Osteoblast (primary cell): ENCODE data around the gene TBC1D4. TPM values are rescaled to one million over a fixed set of nuclear protein-coding genes. Genes with fewer than 3 reads are reported as not detected.

Source experiments
- DNase-seq: peaks from one replicate; pipeline ENCODE4 v3.0.0; 2011; ENCODE audit warnings: low spot score, mixed read lengths; ENCODE audit not compliant: insufficient read length; ENCODE audit errors: missing footprints
- H2AFZ ChIP-seq: 2 replicates; pipeline ENCODE4 v1.6.0; 2011; ENCODE audit warnings: mild to moderate bottlenecking, low read length
- H3K27ac ChIP-seq: 2 replicates; pipeline ENCODE4 v1.5.1; 2011; ENCODE audit warnings: mild to moderate bottlenecking, low read depth, low read length, moderate library complexity
- H3K27me3 ChIP-seq: 2 replicates; pipeline ENCODE4 v1.6.0; 2012; ENCODE audit warnings: mild to moderate bottlenecking, control low read depth, inconsistent platforms, low read length, moderate library complexity; ENCODE audit not compliant: insufficient read depth
- H3K36me3 ChIP-seq: 2 replicates; pipeline ENCODE4 v1.5.1; 2011; ENCODE audit warnings: mild to moderate bottlenecking, low read length, control low read depth, moderate library complexity; ENCODE audit not compliant: insufficient read depth
- H3K4me1 ChIP-seq: 2 replicates; pipeline ENCODE4 v1.5.1; 2011; ENCODE audit warnings: mild to moderate bottlenecking, low read length, control low read depth, moderate library complexity; ENCODE audit not compliant: insufficient read depth
- H3K4me2 ChIP-seq: 2 replicates; pipeline ENCODE4 v1.6.0; 2011; ENCODE audit warnings: mild to moderate bottlenecking, low read length; ENCODE audit not compliant: insufficient read depth
- H3K4me3 ChIP-seq: fragments of 200-600 bp; sonication (generic); 3 replicates; pipeline ENCODE4 v1.5.1; 2012; ENCODE audit warnings: mild to moderate bottlenecking, low read length, inconsistent platforms; ENCODE audit not compliant: insufficient read depth
- H3K79me2 ChIP-seq: 2 replicates; pipeline ENCODE4 v1.6.0; 2012; ENCODE audit warnings: mild to moderate bottlenecking, low read length, control low read depth, inconsistent platforms; ENCODE audit not compliant: insufficient read depth
- H3K9me3 ChIP-seq: 2 replicates; pipeline ENCODE4 v1.5.1; 2011; ENCODE audit warnings: low read depth, low read length, control low read depth
- H4K20me1 ChIP-seq: 2 replicates; pipeline ENCODE4 v1.6.0; 2012; ENCODE audit warnings: mild to moderate bottlenecking, low read length, control low read depth; ENCODE audit not compliant: insufficient read depth
- total RNA-seq: library from RNA; depleted of rRNA; stranded (reverse); fragments of >200 nt; gene quantifications from 2 replicates; pipeline ENCODE4 v1.2.3, GENCODE V29; 2012
- TF ChIP-seq, protein P1 (sequence below): IDR thresholded peaks from 2 replicates; pipeline ENCODE4 v1.5.1; 2011; ENCODE audit warnings: mild to moderate bottlenecking, low read depth, low read length, moderate library complexity; ENCODE audit errors: extremely low read depth

The TBC1D4 gene
- total RNA-seq, 1 donor: 19.5 TPM

DNA sequence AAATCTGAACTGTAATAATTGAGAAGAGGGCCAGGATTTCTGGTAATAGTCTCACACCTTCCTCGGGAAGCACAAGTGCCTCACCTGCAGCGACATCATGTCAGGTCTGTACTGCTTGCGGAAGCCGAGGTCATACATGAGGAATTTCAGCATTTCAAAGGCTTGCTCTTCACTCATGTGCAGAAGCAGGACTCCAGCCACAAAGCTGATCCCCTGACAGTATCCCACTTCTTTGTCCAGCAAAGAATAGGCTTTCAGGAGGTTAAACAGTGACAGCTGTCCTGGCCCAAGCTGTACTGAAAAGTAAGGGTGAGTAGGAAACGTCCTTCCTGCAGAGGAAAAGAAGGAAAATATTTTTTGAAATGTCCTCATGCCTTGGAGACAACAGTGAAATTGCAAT lies 182.7 kb downstream of the TBC1D4 start:
- Histone ChIP-seq H2AFZ (no peak overlapping the region), H3K27me3 (no peaks in the 10 kb centered on the region), H3K4me1 (peaks cover 15% of the 10 kb centered on the region), H3K36me3 (peaks cover 5% of the 10 kb centered on the region), H3K27ac (no peak overlapping the region), H3K9me3 (no peaks in the 10 kb centered on the region), H4K20me1 (no peaks in the 10 kb centered on the region), H3K4me3 (no peak overlapping the region), H3K79me2 (no peaks in the 10 kb centered on the region), H3K4me2 (no peak overlapping the region)
- TF ChIP-seq, protein P1, sequence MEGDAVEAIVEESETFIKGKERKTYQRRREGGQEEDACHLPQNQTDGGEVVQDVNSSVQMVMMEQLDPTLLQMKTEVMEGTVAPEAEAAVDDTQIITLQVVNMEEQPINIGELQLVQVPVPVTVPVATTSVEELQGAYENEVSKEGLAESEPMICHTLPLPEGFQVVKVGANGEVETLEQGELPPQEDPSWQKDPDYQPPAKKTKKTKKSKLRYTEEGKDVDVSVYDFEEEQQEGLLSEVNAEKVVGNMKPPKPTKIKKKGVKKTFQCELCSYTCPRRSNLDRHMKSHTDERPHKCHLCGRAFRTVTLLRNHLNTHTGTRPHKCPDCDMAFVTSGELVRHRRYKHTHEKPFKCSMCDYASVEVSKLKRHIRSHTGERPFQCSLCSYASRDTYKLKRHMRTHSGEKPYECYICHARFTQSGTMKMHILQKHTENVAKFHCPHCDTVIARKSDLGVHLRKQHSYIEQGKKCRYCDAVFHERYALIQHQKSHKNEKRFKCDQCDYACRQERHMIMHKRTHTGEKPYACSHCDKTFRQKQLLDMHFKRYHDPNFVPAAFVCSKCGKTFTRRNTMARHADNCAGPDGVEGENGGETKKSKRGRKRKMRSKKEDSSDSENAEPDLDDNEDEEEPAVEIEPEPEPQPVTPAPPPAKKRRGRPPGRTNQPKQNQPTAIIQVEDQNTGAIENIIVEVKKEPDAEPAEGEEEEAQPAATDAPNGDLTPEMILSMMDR: no peak
- DNase-seq: no peak

- TF ChIP-seq, protein P1: no peak
- H3K4me1 ChIP-seq: peaks cover 15% of the 10 kb centered on the region
- no peaks in the 10 kb centered on the region for H3K9me3 ChIP-seq
- no peak overlapping the region for H3K4me3 ChIP-seq
- H3K27me3 ChIP-seq: no peaks in the 10 kb centered on the region
- no peaks in the 10 kb centered on the region for H3K79me2 ChIP-seq
- H4K20me1 ChIP-seq: no peaks in the 10 kb centered on the region
- DNase-seq: no peak
- H3K4me2 ChIP-seq: no peak overlapping the region
- H3K27ac ChIP-seq: no peak overlapping the region
- peaks cover 2% of the 10 kb centered on the region for H3K36me3 ChIP-seq
- no peak overlapping the region for H2AFZ ChIP-seq
Measured at GRCh38 chr13:75296641-75297040, 185.3 kb downstream of the TBC1D4 start.

DNA sequence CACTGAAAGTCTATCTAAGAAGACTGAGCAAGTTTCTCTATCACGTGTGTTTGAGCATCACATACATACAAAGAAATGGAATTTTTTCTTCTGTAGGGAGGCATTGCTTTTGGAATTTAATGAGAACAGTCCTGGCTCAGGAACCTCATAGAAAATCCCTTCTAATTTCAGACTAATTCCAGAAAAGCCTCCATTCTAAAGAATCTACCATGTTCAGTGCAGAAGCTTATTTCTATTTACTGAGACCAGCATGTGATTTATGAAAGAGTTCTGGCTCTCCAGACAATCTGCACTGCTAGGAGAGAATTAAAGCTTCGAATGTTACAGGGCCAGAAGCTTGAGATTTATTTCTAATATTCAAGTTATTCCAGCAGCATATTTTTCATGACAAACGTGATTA lies 186.8 kb downstream of the TBC1D4 start:
- peaks cover 6% of the 10 kb centered on the region for H3K4me1 ChIP-seq
- DNase-seq: no peak
- no peak overlapping the region for H2AFZ ChIP-seq
- H3K27me3 ChIP-seq: no peaks in the 10 kb centered on the region
- peaks cover 6% of the 10 kb centered on the region for H3K36me3 ChIP-seq
- TF ChIP-seq, protein P1: no peak
- no peaks in the 10 kb centered on the region for H4K20me1 ChIP-seq
- H3K4me3 ChIP-seq: no peak overlapping the region
- H3K9me3 ChIP-seq: no peaks in the 10 kb centered on the region
- H3K27ac ChIP-seq: no peak overlapping the region
- H3K4me2 ChIP-seq: no peak overlapping the region
- no peaks in the 10 kb centered on the region for H3K79me2 ChIP-seq

DNA sequence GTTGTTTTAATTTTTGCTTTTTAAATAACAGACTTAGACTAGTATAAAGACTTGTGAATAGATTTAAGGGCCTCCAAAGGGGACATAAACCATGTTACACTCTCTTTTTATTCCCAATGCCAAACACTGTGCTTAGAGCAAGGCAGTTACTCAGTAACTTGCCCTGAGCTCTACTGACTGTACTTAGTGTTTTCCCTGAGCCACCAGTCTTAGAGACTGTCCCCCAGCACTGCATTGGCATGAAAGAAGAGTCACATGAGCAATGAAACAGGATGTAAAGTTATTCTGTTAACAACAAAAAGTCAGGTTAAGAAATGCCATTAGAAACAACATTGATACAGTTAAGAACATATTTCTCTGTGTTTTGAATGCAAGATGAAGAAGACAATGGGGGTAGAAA lies 187.9 kb downstream of the TBC1D4 start:
- Histone ChIP-seq H2AFZ (no peak overlapping the region), H3K4me1 (no peaks in the 10 kb centered on the region), H3K36me3 (peaks cover 6% of the 10 kb centered on the region), H3K4me2 (no peak overlapping the region), H3K9me3 (no peaks in the 10 kb centered on the region), H3K27ac (no peak overlapping the region), H3K27me3 (no peaks in the 10 kb centered on the region), H4K20me1 (no peaks in the 10 kb centered on the region), H3K79me2 (no peaks in the 10 kb centered on the region), H3K4me3 (no peak overlapping the region)
- TF ChIP-seq, protein P1: no peak
- no peak for DNase-seq
